Mucosa of descending colon (tissue), 3 donors: ENCODE results near the gene HK1. TPM values are rescaled to one million over a fixed set of nuclear protein-coding genes. Genes with fewer than 3 reads are reported as not detected.
A peak's percentile ranks its signal among the peaks of the same experiment; 100 is the strongest.

Experiments
- ATAC-seq: fragments of 200-7000 bp; cut with Tn5 transposase; one replicate; pipeline ENCODE4 v1.9.1; 2020; ENCODE audit warnings: mild to moderate bottlenecking, moderate library complexity
- DNase-seq, 3 donors: peaks; one replicate each; pipeline ENCODE4 v3.0.0-alpha.2; 2020
- H3K36me3 ChIP-seq: fragments of 200-600 bp; one replicate; pipeline ENCODE4 v1.8.0; 2021; ENCODE audit warnings: low read depth, mild to moderate bottlenecking
- H3K4me1 ChIP-seq: fragments of 200-600 bp; one replicate; pipeline ENCODE4 v1.8.0; 2021; ENCODE audit warnings: low read depth, mild to moderate bottlenecking
- H3K4me3 ChIP-seq: fragments of 200-600 bp; one replicate; pipeline ENCODE4 v1.8.0; 2021; ENCODE audit warnings: mild to moderate bottlenecking
- H3K9me3 ChIP-seq: fragments of 200-600 bp; one replicate; pipeline ENCODE4 v1.8.0; 2021; ENCODE audit warnings: mild to moderate bottlenecking
- intact Hi-C, 2 donors: fragments of 100-400 bp; cut with DNase I in 1 of 2; cut with micrococcal nuclease in 1 of 2; formaldehyde crosslinking; loops; one replicate each; pipeline versions ENCODE4 v1.11.0 to v1.11.1; 2022; cut with DNase I, micrococcal nuclease
- total RNA-seq, 3 donors: library from RNA; stranded (reverse); fragmentation: NEBNext Ultra II Directional in 2 of 3; extraction: Animal tissue kit (Norgen Biotek cat#: 25700) in 2 of 3; gene quantifications; one replicate each; pipeline versions ENCODE4 v1.2.1 to v1.2.4, GENCODE V29; 2021 to 2023
- TF ChIP-seq, protein P1 (sequence below): fragments of 200-600 bp; IDR thresholded peaks from one replicate; pipeline ENCODE4 v1.8.0; 2022; ENCODE audit warnings: antibody characterized with exemption, mild to moderate bottlenecking
- donor health status: DM: no; HTN: no; CAD: no; lungs with moderate emphysema.
- donor health status: DM: no; HTN: no; CAD: no.
- donor health status: DM: no; HTN: yes; CAD: no.

The HK1 gene
- total RNA-seq, 3 donors from 2014 or later: 63.9 to 102 (median 81.3) TPM

DNA sequence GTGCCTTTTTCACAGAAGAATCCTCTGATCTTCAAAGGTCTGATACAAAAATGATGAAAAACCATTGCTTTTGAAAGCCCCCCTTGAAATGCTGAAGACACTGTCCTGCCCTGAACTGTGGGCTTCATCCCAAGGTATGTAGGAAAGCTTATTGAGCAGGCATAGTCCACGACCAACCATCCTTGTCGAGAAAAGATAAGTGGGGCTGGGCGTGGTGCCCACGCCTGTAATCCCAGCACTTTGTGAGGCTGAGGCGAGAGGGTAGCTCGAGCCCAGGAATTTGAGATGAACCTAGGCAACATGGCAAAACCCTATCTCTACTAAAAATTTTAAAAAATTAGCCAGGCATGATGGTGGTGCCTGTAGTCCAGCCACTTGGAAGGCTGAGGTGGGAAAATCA is 112.9 kb downstream of the HK1 start:
- Histone ChIP-seq H3K4me3 (no peak overlapping the region), H3K4me1 (peaks cover 2% of the 10 kb centered on the region), H3K36me3 (no peaks in the 10 kb centered on the region), H3K9me3 (no peaks in the 10 kb centered on the region)
- intact Hi-C loops: loop anchor here (5.0 kb wide), 1 partner anchor 154 kb away; no protein-coding TSS in a partner anchor
- TF ChIP-seq, protein P1, sequence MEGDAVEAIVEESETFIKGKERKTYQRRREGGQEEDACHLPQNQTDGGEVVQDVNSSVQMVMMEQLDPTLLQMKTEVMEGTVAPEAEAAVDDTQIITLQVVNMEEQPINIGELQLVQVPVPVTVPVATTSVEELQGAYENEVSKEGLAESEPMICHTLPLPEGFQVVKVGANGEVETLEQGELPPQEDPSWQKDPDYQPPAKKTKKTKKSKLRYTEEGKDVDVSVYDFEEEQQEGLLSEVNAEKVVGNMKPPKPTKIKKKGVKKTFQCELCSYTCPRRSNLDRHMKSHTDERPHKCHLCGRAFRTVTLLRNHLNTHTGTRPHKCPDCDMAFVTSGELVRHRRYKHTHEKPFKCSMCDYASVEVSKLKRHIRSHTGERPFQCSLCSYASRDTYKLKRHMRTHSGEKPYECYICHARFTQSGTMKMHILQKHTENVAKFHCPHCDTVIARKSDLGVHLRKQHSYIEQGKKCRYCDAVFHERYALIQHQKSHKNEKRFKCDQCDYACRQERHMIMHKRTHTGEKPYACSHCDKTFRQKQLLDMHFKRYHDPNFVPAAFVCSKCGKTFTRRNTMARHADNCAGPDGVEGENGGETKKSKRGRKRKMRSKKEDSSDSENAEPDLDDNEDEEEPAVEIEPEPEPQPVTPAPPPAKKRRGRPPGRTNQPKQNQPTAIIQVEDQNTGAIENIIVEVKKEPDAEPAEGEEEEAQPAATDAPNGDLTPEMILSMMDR: no peak
- no peak for ATAC-seq
- no peak for DNase-seq

DNA sequence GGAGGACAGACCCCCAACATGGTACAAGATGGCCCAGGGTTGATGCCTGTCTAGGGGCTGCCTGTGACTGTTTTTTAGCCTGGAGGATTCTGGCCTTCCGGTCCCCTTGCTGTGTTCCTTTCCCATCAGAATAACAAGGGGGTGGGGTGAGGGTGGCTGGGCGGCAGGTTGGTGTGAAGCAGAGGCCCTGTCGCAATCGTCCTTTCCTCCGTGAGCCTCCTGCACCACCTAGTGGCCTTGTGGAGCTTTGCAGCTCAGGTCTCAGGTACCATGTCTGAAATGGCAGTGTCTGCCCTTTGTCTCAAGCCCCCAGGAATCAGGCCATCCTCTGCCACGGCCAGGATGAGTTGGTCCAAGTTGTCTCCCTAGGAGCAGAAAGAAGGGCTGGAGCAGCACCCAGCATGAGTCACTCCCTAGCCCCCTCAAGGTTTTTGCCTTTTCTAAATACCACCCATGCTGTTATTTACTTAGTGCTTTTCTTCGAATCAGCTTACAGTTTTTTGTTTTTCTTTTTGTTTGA is 114.2 kb downstream of the HK1 start:
- H3K4me3 ChIP-seq: no peak overlapping the region
- peak; percentile 85 to 89 (median 86) for DNase-seq
- no peaks in the 10 kb centered on the region for H3K9me3 ChIP-seq
- ATAC-seq: peak; percentile 99
- no peaks in the 10 kb centered on the region for H3K36me3 ChIP-seq
- no peaks in the 10 kb centered on the region for H3K4me1 ChIP-seq
- intact Hi-C loops: loop anchor here (5.0 kb wide), 1 partner anchor 155 kb away; no protein-coding TSS in a partner anchor
- TF ChIP-seq, protein P1: peak; percentile 81

DNA sequence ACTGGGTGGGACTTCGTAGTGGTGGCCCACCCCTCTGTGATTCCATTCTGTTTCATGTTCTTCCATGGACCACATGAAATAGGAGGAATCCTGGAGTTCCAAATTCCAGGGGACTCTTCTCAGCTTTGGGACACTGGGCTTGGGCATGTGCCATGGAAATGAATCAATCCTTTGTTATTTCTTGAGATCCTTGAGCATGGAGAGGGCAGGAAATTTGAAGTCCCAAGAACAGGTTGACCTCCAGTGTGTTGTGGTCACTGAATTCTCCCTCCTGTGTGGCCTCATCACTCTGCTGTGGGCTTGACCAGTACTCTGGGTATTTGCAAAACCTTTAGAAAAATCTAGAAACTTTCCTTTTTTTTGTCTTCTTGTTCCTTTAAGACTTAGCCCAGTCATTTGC is 115.7 kb downstream of the HK1 start:
- Histone ChIP-seq H3K4me1 (no peaks in the 10 kb centered on the region), H3K4me3 (no peak overlapping the region), H3K36me3 (no peaks in the 10 kb centered on the region), H3K9me3 (no peaks in the 10 kb centered on the region)
- ATAC-seq (no peak), DNase-seq (no peak)
- TF ChIP-seq, protein P1: no peak
- intact Hi-C loops: loop anchor here (5.0 kb wide), 1 partner anchor 157 kb away; no protein-coding TSS in a partner anchor

DNA sequence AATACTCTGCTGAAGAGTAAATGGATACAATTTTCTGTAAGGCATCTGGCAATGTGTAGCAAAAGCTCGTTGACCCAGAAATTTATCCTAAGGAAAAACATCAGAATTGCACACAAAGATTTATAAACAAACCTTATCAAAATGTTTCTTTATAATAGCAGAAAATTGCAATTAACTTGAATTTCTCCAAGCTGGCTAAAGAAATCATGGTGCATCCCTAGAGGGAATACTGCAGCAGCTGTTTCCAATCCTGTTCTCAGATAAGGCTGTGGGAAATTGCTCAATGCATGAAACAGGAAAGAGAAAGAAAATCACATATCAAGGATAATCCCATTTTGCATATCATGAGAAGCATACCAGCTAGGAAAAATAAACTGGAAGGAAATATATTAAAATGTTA is 119.7 kb downstream of the HK1 start:
- ATAC-seq: no peak
- intact Hi-C loops: no loop called here

DNA sequence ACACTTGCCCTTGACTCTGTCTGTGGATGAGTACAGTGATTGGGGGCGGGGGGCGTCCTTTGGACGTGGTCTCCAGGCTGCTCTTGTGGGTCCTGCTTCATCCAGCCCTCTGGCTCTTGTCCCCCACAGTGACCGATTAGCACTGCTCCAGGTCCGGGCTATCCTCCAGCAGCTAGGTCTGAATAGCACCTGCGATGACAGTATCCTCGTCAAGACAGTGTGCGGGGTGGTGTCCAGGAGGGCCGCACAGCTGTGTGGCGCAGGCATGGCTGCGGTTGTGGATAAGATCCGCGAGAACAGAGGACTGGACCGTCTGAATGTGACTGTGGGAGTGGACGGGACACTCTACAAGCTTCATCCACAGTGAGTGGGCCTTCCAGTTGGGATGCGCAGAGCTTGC is 120.2 kb downstream of the HK1 start:
- H3K9me3 ChIP-seq: no peaks in the 10 kb centered on the region
- H3K36me3 ChIP-seq: no peaks in the 10 kb centered on the region
- intact Hi-C loops: no loop called here
- H3K4me3 ChIP-seq: no peak overlapping the region
- TF ChIP-seq, protein P1: no peak
- ATAC-seq (no peak), DNase-seq (no peak)
- H3K4me1 ChIP-seq: no peaks in the 10 kb centered on the region

More for the DNA sequence above, 119.7 kb downstream of the HK1 start:
- no peak for DNase-seq
- Histone ChIP-seq H3K9me3 (no peaks in the 10 kb centered on the region), H3K4me3 (no peak overlapping the region), H3K4me1 (no peaks in the 10 kb centered on the region), H3K36me3 (no peaks in the 10 kb centered on the region)
- TF ChIP-seq, protein P1: no peak

DNA sequence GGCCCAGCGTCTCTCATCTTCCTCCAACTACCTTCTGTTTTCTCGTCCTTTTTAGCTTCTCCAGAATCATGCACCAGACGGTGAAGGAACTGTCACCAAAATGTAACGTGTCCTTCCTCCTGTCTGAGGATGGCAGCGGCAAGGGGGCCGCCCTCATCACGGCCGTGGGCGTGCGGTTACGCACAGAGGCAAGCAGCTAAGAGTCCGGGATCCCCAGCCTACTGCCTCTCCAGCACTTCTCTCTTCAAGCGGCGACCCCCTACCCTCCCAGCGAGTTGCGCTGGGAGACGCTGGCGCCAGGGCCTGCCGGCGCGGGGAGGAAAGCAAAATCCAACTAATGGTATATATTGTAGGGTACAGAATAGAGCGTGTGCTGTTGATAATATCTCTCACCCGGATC is 122.6 kb downstream of the HK1 start:
- no peaks in the 10 kb centered on the region for H3K36me3 ChIP-seq
- DNase-seq: no peak
- no peak for ATAC-seq
- no peak overlapping the region for H3K4me3 ChIP-seq
- TF ChIP-seq, protein P1: no peak
- intact Hi-C loops: no loop called here
- H3K9me3 ChIP-seq: no peaks in the 10 kb centered on the region
- H3K4me1 ChIP-seq: no peaks in the 10 kb centered on the region
